Stimulated activated CD8-positive, alpha-beta memory T cell treated with anti-CD3 and anti-CD28 coated beads, Interleukin-4, amount 100 ng/mL, for 1 hour (primary cell): ENCODE data around the gene DDC.
"Not testable (repeated sequence)": the region's sequence is repeated elsewhere in the genome, so short reads cannot be mapped to it uniquely, and the experiment has no call there.

Experiments
- DNase-seq, 2 donors: peaks; one replicate each; pipeline ENCODE4 v3.0.0-alpha.2; 2020; ENCODE audit warnings: low read depth in 2 of 2, low spot score in 1 of 2

DDC gene

GRCh38 chr7:50555594-50556140, 9.5 kb downstream of the DDC start:
- DNase-seq: no peak

- DNase-seq: no peak
Measured at GRCh38 chr7:50554431-50555322, 10.5 kb downstream of the DDC start.

- DNase-seq: no peak
Measured at GRCh38 chr7:50553973-50554372, 11.2 kb downstream of the DDC start.

- no peak for DNase-seq
Measured at GRCh38 chr7:50552921-50553320, 12.3 kb downstream of the DDC start.

- DNase-seq: no peak
Measured at GRCh38 chr7:50552139-50552538, 13.1 kb downstream of the DDC start.

- DNase-seq: not testable (repeated sequence)
Measured at GRCh38 chr7:50545613-50546012, 19.6 kb downstream of the DDC start.

- no peak for DNase-seq
Measured at GRCh38 chr7:50544992-50545391, 20.2 kb downstream of the DDC start.

GRCh38 chr7:50543776-50544442, 21.3 kb downstream of the DDC start:
- no peak for DNase-seq

- no peak for DNase-seq
Measured at GRCh38 chr7:50542132-50542531, 23.1 kb downstream of the DDC start.

GRCh38 chr7:50540785-50541579, 24.2 kb downstream of the DDC start:
- DNase-seq: no peak

- no peak for DNase-seq
Measured at GRCh38 chr7:50539725-50540124, 25.5 kb downstream of the DDC start.

- no peak for DNase-seq
Measured at GRCh38 chr7:50538478-50538877, 26.7 kb downstream of the DDC start.

- DNase-seq: no peak
Measured at GRCh38 chr7:50537417-50537816, 27.8 kb downstream of the DDC start.

- not testable (repeated sequence) for DNase-seq
Measured at GRCh38 chr7:50535291-50535711, 29.9 kb downstream of the DDC start.

GRCh38 chr7:50534690-50535290, 30.4 kb downstream of the DDC start:
- DNase-seq: no peak

- DNase-seq: no peak
Measured at GRCh38 chr7:50533866-50534265, 31.3 kb downstream of the DDC start.

- DNase-seq: no peak
Measured at GRCh38 chr7:50531928-50532327, 33.3 kb downstream of the DDC start.

- peak in 1 of 2 donors; percentile 5 for DNase-seq
Measured at GRCh38 chr7:50531401-50531911, 33.7 kb downstream of the DDC start.

GRCh38 chr7:50530766-50531165, 34.4 kb downstream of the DDC start:
- no peak for DNase-seq

GRCh38 chr7:50529093-50529862, 35.9 kb downstream of the DDC start:
- DNase-seq: no peak
